Liver (tissue), 9 donors: ENCODE results near the gene PANX1. TPM values are rescaled to one million over a fixed set of nuclear protein-coding genes. Genes with fewer than 3 reads are reported as not detected.

Experiments
- DNase-seq: peaks from one replicate; pipeline ENCODE4 v3.0.0-alpha.2; 2017; ENCODE audit warnings: low spot score
- H3K27ac ChIP-seq, 2 donors: one replicate each; pipeline ENCODE4 v1.7.0; 2013; ENCODE audit warnings: inconsistent platforms in 2 of 2, low read length in 2 of 2, control low read depth in 1 of 2, low read depth in 1 of 2, mild to moderate bottlenecking in 1 of 2
- H3K27me3 ChIP-seq, 4 donors: one replicate each; pipeline versions ENCODE4 v1.6.1 to v1.7.0; 2013; ENCODE audit warnings: low read length in 3 of 4, inconsistent platforms in 1 of 4, mild to moderate bottlenecking in 1 of 4, moderate library complexity in 1 of 4; ENCODE audit not compliant: control insufficient read depth in 4 of 4, insufficient read depth in 4 of 4
- H3K36me3 ChIP-seq, 4 donors: one replicate each; pipeline versions ENCODE4 v1.6.1 to v1.7.0; 2013; ENCODE audit warnings: low read length in 3 of 4, mild to moderate bottlenecking in 3 of 4, low read depth in 1 of 4, moderate library complexity in 1 of 4; ENCODE audit not compliant: control insufficient read depth in 4 of 4, insufficient read depth in 3 of 4
- H3K4me1 ChIP-seq, 4 donors: one replicate each; pipeline versions ENCODE4 v1.6.1 to v1.7.0; 2013; ENCODE audit warnings: low read length in 3 of 4, mild to moderate bottlenecking in 3 of 4, moderate library complexity in 1 of 4; ENCODE audit not compliant: control insufficient read depth in 4 of 4, insufficient read depth in 4 of 4
- H3K4me3 ChIP-seq, 3 donors: one replicate each; pipeline versions ENCODE4 v1.6.1 to v1.7.0; 2013; ENCODE audit warnings: low read length in 3 of 3, control low read depth in 1 of 3, low read depth in 1 of 3, mild to moderate bottlenecking in 1 of 3
- H3K9ac ChIP-seq, 2 donors: one replicate each; pipeline ENCODE4 v1.7.0; 2013; ENCODE audit warnings: low read length in 2 of 2, mild to moderate bottlenecking in 2 of 2, moderate library complexity in 2 of 2, control low read depth in 1 of 2, low read depth in 1 of 2
- H3K9me3 ChIP-seq, 4 donors: one replicate each; pipeline versions ENCODE4 v1.6.1 to v1.7.0; 2013; ENCODE audit warnings: low read length in 3 of 4; ENCODE audit not compliant: control insufficient read depth in 4 of 4
- ATF3 ChIP-seq: IDR thresholded peaks from 2 replicates; pipeline ENCODE4 v1.6.1; 2016; ENCODE audit warnings: antibody characterized with exemption
- CTCF ChIP-seq: fragments of 150-350 bp; IDR thresholded peaks from 2 replicates; pipeline ENCODE4 v1.5.1; 2017; ENCODE audit warnings: improper control_type of control experiment, low read depth, low read length; ENCODE audit not compliant: missing input control
- EGR1 ChIP-seq, 2 donors: IDR thresholded peaks; 2 replicates each; pipeline ENCODE4 v1.6.1; 2016 to 2018; ENCODE audit warnings: antibody characterized with exemption in 2 of 2, low read depth in 2 of 2
- FOXA1 ChIP-seq: IDR thresholded peaks from 2 replicates; pipeline ENCODE4 v1.6.1; 2016; ENCODE audit warnings: antibody characterized with exemption
- FOXA2 ChIP-seq: IDR thresholded peaks from 2 replicates; pipeline ENCODE4 v1.6.1; 2016; ENCODE audit warnings: antibody characterized with exemption
- GABPA ChIP-seq, 2 donors: IDR thresholded peaks in 1 of 2; conservative IDR thresholded peaks in 1 of 2; 2 replicates each; pipeline ENCODE4 v1.6.1; 2016; ENCODE audit warnings: antibody characterized with exemption in 2 of 2, mild to moderate bottlenecking in 1 of 2, moderate library complexity in 1 of 2
- HNF4A ChIP-seq, 2 donors: conservative IDR thresholded peaks; 2 replicates each; pipeline ENCODE4 v1.6.1; 2016; ENCODE audit warnings: antibody characterized with exemption in 2 of 2, mild to moderate bottlenecking in 2 of 2
- HNF4G ChIP-seq: IDR thresholded peaks from 2 replicates; pipeline ENCODE4 v1.6.1; 2016; ENCODE audit warnings: antibody characterized with exemption
- JUND ChIP-seq, 2 donors: IDR thresholded peaks; 2 replicates each; pipeline ENCODE4 v1.6.1; 2016; ENCODE audit warnings: antibody characterized with exemption in 2 of 2
- MAX ChIP-seq: IDR thresholded peaks from 2 replicates; pipeline ENCODE4 v1.6.1; 2016; ENCODE audit warnings: antibody characterized with exemption
- NR2F2 ChIP-seq: IDR thresholded peaks from 2 replicates; pipeline ENCODE4 v1.6.1; 2016; ENCODE audit warnings: antibody characterized with exemption
- RAD21 ChIP-seq, 2 donors: IDR thresholded peaks; 2 replicates each; pipeline ENCODE4 v1.6.1; 2016; ENCODE audit warnings: antibody characterized with exemption in 2 of 2, mild to moderate bottlenecking in 2 of 2
- RXRA ChIP-seq, 2 donors: IDR thresholded peaks; 2 replicates each; pipeline ENCODE4 v1.6.1; 2017 to 2018; ENCODE audit warnings: antibody characterized with exemption in 2 of 2, mild to moderate bottlenecking in 1 of 2
- SP1 ChIP-seq: IDR thresholded peaks from 2 replicates; pipeline ENCODE4 v1.6.1; 2018; ENCODE audit warnings: antibody characterized with exemption, mild to moderate bottlenecking
- YY1 ChIP-seq: IDR thresholded peaks from 2 replicates; pipeline ENCODE4 v1.6.1; 2016; ENCODE audit warnings: antibody characterized with exemption, mild to moderate bottlenecking
- WGBS: extraction: QIAGEN DNeasy Blood & Tissue Kit; methylation state at CpG from one replicate; pipeline ENCODE4 v1.1.7; 2013; 5-methylcytosine and 5-hydroxymethylcytosine counted together
- polyA plus RNA-seq, 2 donors: library from polyadenylated mRNA; stranded (reverse) in 1 of 2; unstranded in 1 of 2; fragments of 200-250 nt in 1 of 2; fragments of >200 nt in 1 of 2; fragmentation: Nextera tagmentation in 1 of 2; extraction: Ambion mirVana in 1 of 2; gene quantifications; one replicate each; pipeline versions ENCODE4 v1.2.1 to v1.2.3, GENCODE V29; 2013 to 2015
- total RNA-seq, 2 donors: library from RNA; depleted of rRNA; stranded (reverse); fragments of >200 nt; gene quantifications; one replicate each; pipeline ENCODE4 v1.2.3, GENCODE V29; 2014
- TF ChIP-seq, protein P1 (sequence below): IDR thresholded peaks from 2 replicates; pipeline ENCODE4 v1.6.1; 2016; ENCODE audit warnings: antibody characterized with exemption, mild to moderate bottlenecking
- TF ChIP-seq, protein P2 (sequence below): IDR thresholded peaks from 2 replicates; pipeline ENCODE4 v1.6.1; 2016; ENCODE audit warnings: antibody characterized with exemption
- donor health status: healthy.
- donor health status: healthy.
- donor health status: healthy.
- donor health status: healthy.
- donor health status: healthy.

Gene PANX1
- total and polyA plus RNA-seq, 4 donors: 6.4 to 14.1 (median 8.4) TPM

DNA sequence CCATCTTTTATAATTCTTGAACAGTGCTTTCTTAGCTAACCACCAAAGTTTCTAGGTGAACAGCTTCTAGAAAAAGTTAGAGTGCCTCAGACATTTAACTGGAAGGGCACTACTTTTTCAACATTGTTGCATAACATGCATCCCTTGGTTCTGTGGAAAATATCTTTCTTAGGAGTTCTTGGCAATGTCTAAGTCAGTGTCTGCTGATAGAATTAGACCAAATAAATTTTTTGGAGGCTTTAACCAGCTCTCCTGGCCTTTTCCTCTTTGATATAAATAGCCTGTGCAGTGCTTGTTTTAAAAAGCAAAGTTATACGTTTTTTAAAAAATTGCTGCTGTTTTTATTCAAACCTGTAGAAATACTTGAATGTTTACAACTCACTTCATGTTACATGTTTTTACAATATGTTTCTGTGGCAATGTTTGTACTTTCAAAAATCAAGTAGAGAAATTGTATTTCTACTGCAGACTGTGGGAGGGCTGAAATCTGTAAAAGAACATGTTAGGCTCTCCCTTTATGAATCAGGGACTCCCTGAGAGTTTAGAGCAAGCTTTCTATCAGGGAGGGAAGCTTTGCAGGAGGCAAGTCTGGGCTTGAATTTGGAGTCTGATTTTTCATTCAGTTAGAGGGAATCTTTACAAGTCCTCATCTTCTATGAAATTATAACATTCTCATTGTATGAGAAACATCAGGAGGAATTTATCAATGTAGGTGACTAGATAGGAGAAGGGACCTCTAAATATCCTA lies 16.3 kb upstream of the PANX1 start:
- no peak for TF ChIP-seq GABPA (IDR thresholded peaks at IDR 0.05 in 1 of 2, conservative IDR thresholded peaks at IDR 0.05 in 1 of 2)
- TF ChIP-seq NR2F2: no peak
- no peak for TF ChIP-seq MAX
- TF ChIP-seq HNF4G: no peak
- no peak for TF ChIP-seq JUND (IDR thresholded peaks at IDR 0.05)
- no peak for TF ChIP-seq FOXA2
- no peak for TF ChIP-seq SP1
- TF ChIP-seq, protein P1, sequence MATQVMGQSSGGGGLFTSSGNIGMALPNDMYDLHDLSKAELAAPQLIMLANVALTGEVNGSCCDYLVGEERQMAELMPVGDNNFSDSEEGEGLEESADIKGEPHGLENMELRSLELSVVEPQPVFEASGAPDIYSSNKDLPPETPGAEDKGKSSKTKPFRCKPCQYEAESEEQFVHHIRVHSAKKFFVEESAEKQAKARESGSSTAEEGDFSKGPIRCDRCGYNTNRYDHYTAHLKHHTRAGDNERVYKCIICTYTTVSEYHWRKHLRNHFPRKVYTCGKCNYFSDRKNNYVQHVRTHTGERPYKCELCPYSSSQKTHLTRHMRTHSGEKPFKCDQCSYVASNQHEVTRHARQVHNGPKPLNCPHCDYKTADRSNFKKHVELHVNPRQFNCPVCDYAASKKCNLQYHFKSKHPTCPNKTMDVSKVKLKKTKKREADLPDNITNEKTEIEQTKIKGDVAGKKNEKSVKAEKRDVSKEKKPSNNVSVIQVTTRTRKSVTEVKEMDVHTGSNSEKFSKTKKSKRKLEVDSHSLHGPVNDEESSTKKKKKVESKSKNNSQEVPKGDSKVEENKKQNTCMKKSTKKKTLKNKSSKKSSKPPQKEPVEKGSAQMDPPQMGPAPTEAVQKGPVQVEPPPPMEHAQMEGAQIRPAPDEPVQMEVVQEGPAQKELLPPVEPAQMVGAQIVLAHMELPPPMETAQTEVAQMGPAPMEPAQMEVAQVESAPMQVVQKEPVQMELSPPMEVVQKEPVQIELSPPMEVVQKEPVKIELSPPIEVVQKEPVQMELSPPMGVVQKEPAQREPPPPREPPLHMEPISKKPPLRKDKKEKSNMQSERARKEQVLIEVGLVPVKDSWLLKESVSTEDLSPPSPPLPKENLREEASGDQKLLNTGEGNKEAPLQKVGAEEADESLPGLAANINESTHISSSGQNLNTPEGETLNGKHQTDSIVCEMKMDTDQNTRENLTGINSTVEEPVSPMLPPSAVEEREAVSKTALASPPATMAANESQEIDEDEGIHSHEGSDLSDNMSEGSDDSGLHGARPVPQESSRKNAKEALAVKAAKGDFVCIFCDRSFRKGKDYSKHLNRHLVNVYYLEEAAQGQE: no peak
- TF ChIP-seq RXRA (IDR thresholded peaks at IDR 0.05): no peak
- no peak for TF ChIP-seq FOXA1
- no peak for TF ChIP-seq CTCF
- TF ChIP-seq ATF3: no peak
- no peak for TF ChIP-seq EGR1 (IDR thresholded peaks at IDR 0.05; ENCODE audit: low read depth in 2 of 2)
- TF ChIP-seq, protein P2, sequence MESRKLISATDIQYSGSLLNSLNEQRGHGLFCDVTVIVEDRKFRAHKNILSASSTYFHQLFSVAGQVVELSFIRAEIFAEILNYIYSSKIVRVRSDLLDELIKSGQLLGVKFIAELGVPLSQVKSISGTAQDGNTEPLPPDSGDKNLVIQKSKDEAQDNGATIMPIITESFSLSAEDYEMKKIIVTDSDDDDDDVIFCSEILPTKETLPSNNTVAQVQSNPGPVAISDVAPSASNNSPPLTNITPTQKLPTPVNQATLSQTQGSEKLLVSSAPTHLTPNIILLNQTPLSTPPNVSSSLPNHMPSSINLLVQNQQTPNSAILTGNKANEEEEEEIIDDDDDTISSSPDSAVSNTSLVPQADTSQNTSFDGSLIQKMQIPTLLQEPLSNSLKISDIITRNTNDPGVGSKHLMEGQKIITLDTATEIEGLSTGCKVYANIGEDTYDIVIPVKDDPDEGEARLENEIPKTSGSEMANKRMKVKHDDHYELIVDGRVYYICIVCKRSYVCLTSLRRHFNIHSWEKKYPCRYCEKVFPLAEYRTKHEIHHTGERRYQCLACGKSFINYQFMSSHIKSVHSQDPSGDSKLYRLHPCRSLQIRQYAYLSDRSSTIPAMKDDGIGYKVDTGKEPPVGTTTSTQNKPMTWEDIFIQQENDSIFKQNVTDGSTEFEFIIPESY: no peak
- no peak overlapping the region for H3K4me3 ChIP-seq
- H3K36me3 ChIP-seq: no peaks in the 10 kb centered on the region
- no peak overlapping the region for H3K27ac ChIP-seq
- no peak for DNase-seq
- 67% methylated on average over 1 of the region's 1 CpG for WGBS
- no peaks in the 10 kb centered on the region for H3K9me3 ChIP-seq
- H3K4me1 ChIP-seq: peaks cover 4 to 17% (median 14%) of the 10 kb centered on the region in 4 donors
- no peak overlapping the region for H3K9ac ChIP-seq
- H3K27me3 ChIP-seq: no peaks in the 10 kb centered on the region

- TF ChIP-seq HNF4A (conservative IDR thresholded peaks at IDR 0.05) (no peak), CTCF (no peak), GABPA (IDR thresholded peaks at IDR 0.05 in 1 of 2, conservative IDR thresholded peaks at IDR 0.05 in 1 of 2) (no peak), MAX (no peak), RAD21 (IDR thresholded peaks at IDR 0.05) (no peak), SP1 (no peak), YY1 (no peak), HNF4G (no peak)
- WGBS: 57% methylated on average over 1 of the region's 1 CpG
- Histone ChIP-seq H3K9ac (no peak overlapping the region), H3K4me3 (no peak overlapping the region), H3K36me3 (no peaks in the 10 kb centered on the region), H3K4me1 (peaks cover 4 to 18% (median 14%) of the 10 kb centered on the region in 4 donors), H3K27me3 (no peaks in the 10 kb centered on the region), H3K27ac (no peak overlapping the region), H3K9me3 (no peaks in the 10 kb centered on the region)
- no peak for DNase-seq
Observed at GRCh38 chr11:94117197-94117574, 11.5 kb upstream of the PANX1 start.
